Endothelial cell (in vitro differentiated cells): ENCODE data around the gene FBXL7. TPM values are rescaled to one million over a fixed set of nuclear protein-coding genes. Genes with fewer than 3 reads are reported as not detected.

Experiments used
- DNase-seq: peaks from one replicate; pipeline ENCODE4 v3.0.0; 2021; ENCODE audit warnings: low spot score
- H3K27ac Mint-ChIP-seq: one replicate; pipeline ENCODE4 v1.8.0; 2021; ENCODE audit warnings: mixed read lengths, inconsistent platforms; ENCODE audit not compliant: unreplicated experiment
- H3K27me3 Mint-ChIP-seq: one replicate; pipeline ENCODE4 v1.8.0; 2021; ENCODE audit warnings: mild to moderate bottlenecking, moderate library complexity, mixed read lengths, inconsistent platforms; ENCODE audit not compliant: unreplicated experiment
- H3K36me3 Mint-ChIP-seq: one replicate; pipeline ENCODE4 v1.8.0; 2021; ENCODE audit warnings: mild to moderate bottlenecking, low read depth, mixed read lengths, inconsistent platforms; ENCODE audit not compliant: unreplicated experiment
- H3K4me1 Mint-ChIP-seq: one replicate; pipeline ENCODE4 v1.8.0; 2021; ENCODE audit warnings: mild to moderate bottlenecking, mixed read lengths, inconsistent platforms; ENCODE audit not compliant: unreplicated experiment
- H3K4me3 Mint-ChIP-seq: one replicate; pipeline ENCODE4 v1.8.0; 2021; ENCODE audit warnings: mild to moderate bottlenecking, mixed read lengths, inconsistent platforms; ENCODE audit not compliant: unreplicated experiment
- H3K9me3 Mint-ChIP-seq: one replicate; pipeline ENCODE4 v1.8.0; 2021; ENCODE audit warnings: mixed read lengths, inconsistent platforms; ENCODE audit not compliant: unreplicated experiment
- CTCF ChIP-seq: fragments of 200-600 bp; sonication (generic); IDR thresholded peaks from one replicate; pipeline ENCODE4 v1.5.0; 2021; ENCODE audit warnings: antibody characterized with exemption; ENCODE audit not compliant: unreplicated experiment
- total RNA-seq: library from RNA; stranded (reverse); fragmentation: NEBNext Ultra II Directional; extraction: Animal tissue kit (Norgen Biotek cat#: 25700); gene quantifications from one replicate; pipeline ENCODE4 v1.2.1, GENCODE V29; 2021; ENCODE audit not compliant: unreplicated experiment

FBXL7 gene
- total RNA-seq, 1 donor from 2014 or later, result 63.8 TPM

GRCh38 chr5:15904899-15905830 lies 405.2 kb downstream of the FBXL7 start:
- Mint-ChIP-seq H3K36me3 (no peaks in the 10 kb centered on the region), H3K27ac (no peak overlapping the region), H3K9me3 (no peaks in the 10 kb centered on the region), H3K4me3 (no peak overlapping the region), H3K4me1 (peaks cover 16% of the 10 kb centered on the region), H3K27me3 (no peaks in the 10 kb centered on the region)
- no peak for DNase-seq
- no peak for TF ChIP-seq CTCF

GRCh38 chr5:15914638-15915037 lies 414.7 kb downstream of the FBXL7 start:
- no peak for DNase-seq
- Mint-ChIP-seq H3K4me1 (peaks cover 7% of the 10 kb centered on the region), H3K9me3 (no peaks in the 10 kb centered on the region), H3K36me3 (no peaks in the 10 kb centered on the region), H3K4me3 (no peak overlapping the region), H3K27ac (no peak overlapping the region), H3K27me3 (peaks cover 4% of the 10 kb centered on the region)
- TF ChIP-seq CTCF, result no peak

- H3K27me3 Mint-ChIP-seq, result peaks cover 7% of the 10 kb centered on the region
- H3K9me3 Mint-ChIP-seq, result no peaks in the 10 kb centered on the region
- H3K4me3 Mint-ChIP-seq, result no peak overlapping the region
- H3K4me1 Mint-ChIP-seq, result peaks cover 8% of the 10 kb centered on the region
- peaks cover 5% of the 10 kb centered on the region for H3K36me3 Mint-ChIP-seq
- H3K27ac Mint-ChIP-seq, result no peak overlapping the region
- no peak for DNase-seq
- no peak for TF ChIP-seq CTCF
These were observed 426.6 kb downstream of the FBXL7 start for GRCh38 chr5:15926586-15926985.

GRCh38 chr5:15927710-15928380 lies 427.9 kb downstream of the FBXL7 start:
- no peak for DNase-seq
- no peak overlapping the region for H3K27ac Mint-ChIP-seq
- H3K4me1 Mint-ChIP-seq, result peaks cover 14% of the 10 kb centered on the region
- no peak for TF ChIP-seq CTCF
- H3K27me3 Mint-ChIP-seq, result peaks cover 3% of the 10 kb centered on the region
- H3K36me3 Mint-ChIP-seq, result peaks cover 5% of the 10 kb centered on the region
- no peaks in the 10 kb centered on the region for H3K9me3 Mint-ChIP-seq
- no peak overlapping the region for H3K4me3 Mint-ChIP-seq
